A673 (cell line): ENCODE data around the gene SLC25A13.

ENCODE experiments used
- EZH2 ChIP-seq: fragments of 200-600 bp; sonication (generic); IDR thresholded peaks from 2 replicates; pipeline ENCODE4 v1.6.1; 2017; ENCODE audit warnings: borderline replicate concordance, low read depth, mild to moderate bottlenecking, mixed read lengths, antibody characterized with exemption, low read length; ENCODE audit not compliant: poor library complexity, severe bottlenecking
- TF ChIP-seq, protein P1 (sequence below): fragments of 300-800, 200-600 bp; sonication (generic); conservative IDR thresholded peaks from 2 replicates; pipeline ENCODE4 v1.5.1; 2017; ENCODE audit warnings: low read depth, mild to moderate bottlenecking, antibody characterized with exemption, low read length, moderate library complexity, mixed read lengths

DNA sequence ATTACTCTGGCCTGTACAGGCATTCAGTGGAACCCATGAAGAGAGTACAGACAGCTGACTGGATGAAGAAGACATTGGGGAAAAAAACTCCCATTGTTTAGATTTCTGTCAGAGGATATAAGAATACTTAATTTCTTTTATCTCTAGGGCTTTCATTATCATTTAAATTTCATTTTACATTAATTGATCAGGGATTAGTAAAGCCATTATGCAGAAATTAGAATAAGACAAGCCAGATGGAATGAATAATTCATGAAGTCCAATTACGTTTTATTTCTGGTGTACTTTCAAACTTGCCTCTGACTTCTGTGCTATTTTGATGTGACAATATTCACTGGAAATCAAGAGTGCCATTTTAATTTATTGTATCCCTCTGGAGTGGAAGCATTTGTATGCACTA is 247.0 kb downstream of the SLC25A13 start:
- TF ChIP-seq, protein P1, sequence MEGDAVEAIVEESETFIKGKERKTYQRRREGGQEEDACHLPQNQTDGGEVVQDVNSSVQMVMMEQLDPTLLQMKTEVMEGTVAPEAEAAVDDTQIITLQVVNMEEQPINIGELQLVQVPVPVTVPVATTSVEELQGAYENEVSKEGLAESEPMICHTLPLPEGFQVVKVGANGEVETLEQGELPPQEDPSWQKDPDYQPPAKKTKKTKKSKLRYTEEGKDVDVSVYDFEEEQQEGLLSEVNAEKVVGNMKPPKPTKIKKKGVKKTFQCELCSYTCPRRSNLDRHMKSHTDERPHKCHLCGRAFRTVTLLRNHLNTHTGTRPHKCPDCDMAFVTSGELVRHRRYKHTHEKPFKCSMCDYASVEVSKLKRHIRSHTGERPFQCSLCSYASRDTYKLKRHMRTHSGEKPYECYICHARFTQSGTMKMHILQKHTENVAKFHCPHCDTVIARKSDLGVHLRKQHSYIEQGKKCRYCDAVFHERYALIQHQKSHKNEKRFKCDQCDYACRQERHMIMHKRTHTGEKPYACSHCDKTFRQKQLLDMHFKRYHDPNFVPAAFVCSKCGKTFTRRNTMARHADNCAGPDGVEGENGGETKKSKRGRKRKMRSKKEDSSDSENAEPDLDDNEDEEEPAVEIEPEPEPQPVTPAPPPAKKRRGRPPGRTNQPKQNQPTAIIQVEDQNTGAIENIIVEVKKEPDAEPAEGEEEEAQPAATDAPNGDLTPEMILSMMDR = no peak
- no peak for TF ChIP-seq EZH2
